Stimulated activated CD4-positive, alpha-beta T cell treated with anti-CD3 and anti-CD28 coated beads, Interleukin-1b, Interleukin-23, amount 100 ng/mL, for 24 hours (primary cell): ENCODE results near the gene CCM2.
A peak's percentile ranks its signal among the peaks of the same experiment; 100 is the strongest.
"Not testable (repeated sequence)": the region's sequence is repeated elsewhere in the genome, so short reads cannot be mapped to it uniquely, and the experiment has no call there.

ENCODE experiments used
- DNase-seq, 4 experiments: peaks; one replicate each; pipeline ENCODE4 v3.0.0-alpha.2; 2020; ENCODE audit warnings: low read depth in 4 of 4, low spot score in 1 of 4

The CCM2 gene

GRCh38 chr7:45099891-45100760, 100.1 kb downstream of the CCM2 start:
- DNase-seq = no peak

- DNase-seq = no peak
These were observed 100.9 kb downstream of the CCM2 start for GRCh38 chr7:45100761-45101480.

- DNase-seq = no peak
These were observed 101.7 kb downstream of the CCM2 start for GRCh38 chr7:45101748-45102147.

GRCh38 chr7:45102785-45103712, 103.0 kb downstream of the CCM2 start:
- DNase-seq = no peak

GRCh38 chr7:45103958-45104843, 104.2 kb downstream of the CCM2 start:
- DNase-seq = no peak

- DNase-seq = no peak
These were observed 105.0 kb downstream of the CCM2 start for GRCh38 chr7:45104844-45105587.

GRCh38 chr7:45105588-45106188, 105.7 kb downstream of the CCM2 start:
- DNase-seq = no peak

GRCh38 chr7:45106820-45107219, 106.8 kb downstream of the CCM2 start:
- DNase-seq = no peak

GRCh38 chr7:45107356-45107755, 107.4 kb downstream of the CCM2 start:
- DNase-seq = no peak

GRCh38 chr7:45108863-45109262, 108.9 kb downstream of the CCM2 start:
- no peak for DNase-seq

- peak; percentile 87 to 93 (median 90) for DNase-seq
These were observed 111.6 kb downstream of the CCM2 start, which contains the start of gene TBRG4 for GRCh38 chr7:45111298-45112223. TSS of gene TBRG4 (minus strand) at chr7:45111697. CDS start at chr7:45109237, 2,460 bp downstream.

- no peak for DNase-seq
These were observed 112.6 kb downstream of the CCM2 start for GRCh38 chr7:45112648-45113047.

- DNase-seq = not testable (repeated sequence)
These were observed 114.3 kb downstream of the CCM2 start for GRCh38 chr7:45114257-45114656.

- DNase-seq = no peak
These were observed 114.9 kb downstream of the CCM2 start for GRCh38 chr7:45114926-45115325.

GRCh38 chr7:45116048-45116447, 116.0 kb downstream of the CCM2 start:
- no peak for DNase-seq

GRCh38 chr7:45117582-45117981, 117.6 kb downstream of the CCM2 start:
- no peak for DNase-seq

- no peak for DNase-seq
These were observed 118.3 kb downstream of the CCM2 start for GRCh38 chr7:45118292-45118691.

GRCh38 chr7:45118889-45119331, 118.9 kb downstream of the CCM2 start:
- DNase-seq = no peak
